NOMO-1 treated with DMSO at 0.1 percent for 48 hours (cell line): ENCODE results near the gene HASPIN.
"Not testable (repeated sequence)": the region's sequence is repeated elsewhere in the genome, so short reads cannot be mapped to it uniquely, and the experiment has no call there.

Experiments used
- DNase-seq: peaks from one replicate; lab custom pipeline; 2025; ENCODE audit not compliant: unreplicated experiment; lab: John Stamatoyannopoulos, UW

HASPIN gene

DNA sequence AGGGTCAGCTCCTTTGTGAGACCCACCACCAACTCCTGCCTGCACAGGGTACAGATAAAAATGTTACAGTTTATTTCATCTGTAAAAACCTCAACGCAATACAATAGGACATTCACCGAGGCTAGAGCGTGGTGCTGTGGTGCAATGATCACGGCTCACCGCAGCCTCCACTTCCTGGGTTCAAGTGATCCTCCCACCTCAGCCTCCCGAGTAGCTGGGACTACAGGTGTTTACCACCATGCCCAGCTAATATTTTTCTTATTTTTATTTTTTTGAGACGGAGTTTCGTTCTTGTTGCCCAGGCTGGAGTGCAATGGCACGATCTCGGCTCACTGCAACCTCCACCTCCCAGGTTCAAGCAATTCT is 11.2 kb downstream of the HASPIN start:
- DNase-seq: not testable (repeated sequence)

DNA sequence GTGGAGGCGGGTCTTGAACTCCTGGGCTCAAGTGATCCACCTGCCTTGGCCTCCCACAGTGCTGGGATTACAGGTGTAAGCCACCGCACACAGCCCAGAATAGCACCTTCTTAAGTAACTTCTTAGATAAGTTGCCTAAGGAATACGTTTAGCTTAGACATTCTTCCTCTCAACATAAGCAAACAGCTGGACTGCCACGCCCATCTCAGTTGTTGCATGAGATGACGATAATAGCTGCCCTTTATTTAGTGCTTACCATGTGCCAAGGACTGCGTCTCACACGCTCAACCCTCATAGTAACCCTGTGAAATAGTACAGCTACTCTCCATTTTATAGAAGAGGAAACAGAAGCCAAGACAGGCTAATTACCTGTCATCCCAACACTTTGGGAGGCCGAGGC is 11.8 kb downstream of the HASPIN start:
- DNase-seq: peak; percentile 48

DNA sequence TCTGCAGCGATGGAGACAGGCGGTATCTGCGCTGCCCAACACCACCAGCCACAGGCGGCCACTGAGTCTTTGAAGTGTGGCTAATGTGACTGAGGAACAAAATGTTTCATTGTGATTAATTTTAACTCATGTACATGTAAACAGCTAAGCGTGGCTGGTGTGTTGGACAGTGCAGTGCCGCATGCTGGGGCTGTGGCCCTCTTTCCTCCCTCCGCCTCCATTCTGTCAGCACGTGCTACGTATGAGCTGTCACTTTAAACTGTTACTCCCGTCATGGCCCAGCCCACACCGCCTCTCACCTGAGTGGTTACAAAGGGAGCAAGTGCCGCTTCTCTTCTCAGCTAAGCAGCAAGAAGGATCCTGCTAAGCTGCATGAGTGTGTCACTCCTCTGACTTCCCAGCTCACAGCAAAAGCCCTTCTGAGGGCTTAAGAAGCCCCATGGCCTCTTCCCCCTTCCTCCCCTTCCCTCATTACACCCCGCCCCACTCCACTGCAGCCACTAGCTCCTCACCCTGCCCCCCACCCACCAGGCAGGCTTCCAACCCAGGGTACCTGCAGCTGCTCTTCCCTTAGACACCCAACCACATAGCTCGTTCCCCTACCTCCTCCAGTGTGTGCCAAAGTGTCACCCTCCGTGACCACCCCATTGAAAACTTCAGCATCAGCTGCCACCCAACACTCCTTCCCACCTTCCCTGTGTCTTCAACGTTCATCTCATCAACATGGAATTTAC is 15.0 kb downstream of the HASPIN start:
- no peak for DNase-seq

GRCh38 chr17:3739422-3740124 is 15.9 kb downstream of the HASPIN start:
- DNase-seq: no peak

DNA sequence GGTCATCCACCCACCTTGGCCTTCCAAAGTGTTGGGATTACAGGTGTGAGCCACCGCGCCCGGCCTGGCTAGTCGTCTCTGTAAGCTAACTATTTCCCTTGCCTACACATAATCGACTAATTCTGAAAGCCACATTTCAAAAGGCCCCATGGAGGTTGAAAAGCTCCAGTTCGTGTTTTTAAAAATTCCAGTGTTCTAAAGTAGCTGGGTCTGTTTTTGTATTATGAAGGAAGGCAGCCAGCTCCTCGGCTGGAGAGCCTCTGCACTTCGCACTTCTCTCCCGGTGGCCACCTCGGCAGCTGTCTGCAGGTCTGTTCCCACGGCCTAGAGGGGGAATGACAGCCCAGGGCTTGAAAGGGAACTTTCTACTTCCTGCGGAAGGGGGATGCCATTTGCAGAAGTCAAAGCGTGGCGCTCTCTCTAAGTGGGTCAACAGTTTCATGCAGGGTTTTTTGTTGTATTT is 16.9 kb downstream of the HASPIN start:
- DNase-seq: peak; percentile 77

DNA sequence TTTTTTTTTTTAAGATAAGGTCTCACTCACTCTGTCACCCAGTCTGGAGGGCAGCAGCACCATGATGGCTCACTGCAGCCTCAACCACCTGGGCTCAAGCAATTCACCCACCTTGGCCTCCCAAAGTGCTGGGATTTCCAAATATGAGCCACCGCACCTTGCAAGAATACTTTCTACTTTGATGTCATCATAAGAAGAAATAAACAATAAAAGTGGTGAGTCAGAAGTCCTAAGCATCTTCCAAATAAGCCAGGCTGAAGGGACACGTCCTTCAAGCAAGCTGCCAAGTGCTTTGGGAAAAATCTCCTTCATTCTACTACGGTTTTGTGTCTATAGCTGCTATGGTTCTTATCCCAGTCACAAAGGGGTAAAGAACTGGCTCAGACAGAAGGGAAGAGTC is 20.3 kb downstream of the HASPIN start:
- DNase-seq: no peak

DNA sequence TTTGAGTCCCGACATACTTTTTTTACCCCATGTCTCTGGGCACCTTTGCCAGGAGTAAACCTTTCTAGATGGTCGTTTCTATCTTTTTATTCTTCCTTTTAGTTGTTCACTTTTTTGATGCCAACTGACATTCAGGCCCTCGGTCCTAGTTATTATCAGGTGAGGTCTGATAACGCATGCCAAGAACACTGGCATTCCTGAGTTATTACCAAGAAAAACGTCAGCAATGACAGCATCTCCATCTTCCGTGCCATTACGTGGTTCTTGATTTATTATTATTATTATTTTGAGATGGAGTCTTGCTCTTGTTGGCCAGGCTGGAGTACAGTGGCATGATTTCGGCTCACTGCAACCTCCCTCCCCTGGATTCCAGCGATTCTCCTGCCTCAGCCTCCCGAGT is 21.4 kb downstream of the HASPIN start:
- DNase-seq: no peak

GRCh38 chr17:3747805-3748204 is 24.1 kb downstream of the HASPIN start:
- no peak for DNase-seq

DNA sequence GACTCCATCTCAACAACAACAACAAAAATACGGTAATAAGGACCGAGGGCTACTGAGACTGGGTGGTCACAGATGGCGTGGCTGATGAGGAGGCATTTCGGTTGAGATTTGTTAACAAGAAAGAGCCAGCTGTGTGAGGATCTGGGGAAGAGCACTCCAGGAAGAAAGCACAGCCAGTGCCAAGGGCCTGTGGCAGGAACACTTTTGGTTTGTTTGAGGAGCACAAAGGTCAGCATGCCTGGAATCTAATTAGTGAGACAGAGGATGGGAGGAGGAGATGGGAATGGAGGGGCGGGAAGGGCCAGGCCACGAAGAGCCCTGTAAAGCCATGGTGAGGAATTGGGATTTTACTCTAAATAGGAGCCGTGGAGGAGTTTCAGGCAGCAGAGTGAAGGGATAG is 24.9 kb downstream of the HASPIN start:
- no peak for DNase-seq

GRCh38 chr17:3750296-3750695 is 26.6 kb downstream of the HASPIN start:
- DNase-seq: no peak

- no peak for DNase-seq
Measured at GRCh38 chr17:3750926-3751325, 27.2 kb downstream of the HASPIN start.

DNA sequence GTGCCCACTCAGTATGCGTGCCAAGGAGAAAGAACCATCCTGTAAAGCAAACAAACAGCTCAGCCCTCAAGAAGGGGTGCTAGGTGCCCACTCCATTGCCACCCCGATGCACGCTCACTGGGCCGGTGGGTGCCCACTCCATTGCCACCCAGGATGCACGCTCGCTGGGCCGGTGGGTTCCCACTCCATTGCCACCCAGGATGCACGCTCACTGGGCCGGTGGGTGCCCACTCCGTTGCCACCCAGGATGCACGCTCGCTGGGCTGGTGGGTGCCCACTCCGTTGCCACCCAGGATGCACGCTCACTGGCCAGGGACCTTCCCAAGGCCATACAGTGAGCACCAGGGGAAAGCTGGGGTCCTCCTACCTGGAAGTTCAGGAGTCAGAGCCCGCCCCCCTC is 28.1 kb downstream of the HASPIN start:
- no peak for DNase-seq

- no peak for DNase-seq
Measured at GRCh38 chr17:3753624-3754023, 29.9 kb downstream of the HASPIN start.

- DNase-seq: no peak
Measured at GRCh38 chr17:3754066-3754457, 30.4 kb downstream of the HASPIN start.

- DNase-seq: no peak
Measured at GRCh38 chr17:3754458-3755334, 31.0 kb downstream of the HASPIN start.

GRCh38 chr17:3755335-3756030 is 31.8 kb downstream of the HASPIN start:
- no peak for DNase-seq

DNA sequence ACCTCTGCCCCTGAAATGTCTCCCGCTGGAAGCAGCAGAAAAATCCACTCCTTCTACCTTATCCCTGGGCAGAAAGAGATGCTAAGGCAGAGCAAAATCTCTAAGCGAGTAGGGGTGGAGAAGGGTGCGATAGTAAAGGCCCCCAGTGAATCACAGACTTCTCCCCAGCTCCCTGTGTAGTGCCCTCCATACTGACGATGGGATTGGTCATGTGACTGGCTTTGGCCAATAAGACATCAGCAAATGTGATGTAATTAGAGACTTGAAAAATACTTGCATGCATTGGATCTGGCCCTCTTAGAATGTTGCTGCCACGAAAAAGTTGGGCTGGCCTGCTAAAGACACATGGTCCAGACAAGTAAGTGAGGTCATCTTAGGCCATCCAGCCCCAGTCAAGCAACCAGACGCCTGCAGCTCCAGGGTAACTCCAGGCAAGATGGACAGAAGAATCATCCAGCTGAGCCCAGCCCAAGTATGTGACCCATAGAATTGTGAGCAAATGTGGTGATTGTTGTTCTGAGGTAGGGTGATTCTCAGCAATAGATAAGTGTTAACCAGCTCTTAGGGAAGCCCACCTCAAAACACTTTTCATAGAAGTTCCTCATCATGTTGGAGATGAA is 36.0 kb downstream of the HASPIN start:
- DNase-seq: no peak

DNA sequence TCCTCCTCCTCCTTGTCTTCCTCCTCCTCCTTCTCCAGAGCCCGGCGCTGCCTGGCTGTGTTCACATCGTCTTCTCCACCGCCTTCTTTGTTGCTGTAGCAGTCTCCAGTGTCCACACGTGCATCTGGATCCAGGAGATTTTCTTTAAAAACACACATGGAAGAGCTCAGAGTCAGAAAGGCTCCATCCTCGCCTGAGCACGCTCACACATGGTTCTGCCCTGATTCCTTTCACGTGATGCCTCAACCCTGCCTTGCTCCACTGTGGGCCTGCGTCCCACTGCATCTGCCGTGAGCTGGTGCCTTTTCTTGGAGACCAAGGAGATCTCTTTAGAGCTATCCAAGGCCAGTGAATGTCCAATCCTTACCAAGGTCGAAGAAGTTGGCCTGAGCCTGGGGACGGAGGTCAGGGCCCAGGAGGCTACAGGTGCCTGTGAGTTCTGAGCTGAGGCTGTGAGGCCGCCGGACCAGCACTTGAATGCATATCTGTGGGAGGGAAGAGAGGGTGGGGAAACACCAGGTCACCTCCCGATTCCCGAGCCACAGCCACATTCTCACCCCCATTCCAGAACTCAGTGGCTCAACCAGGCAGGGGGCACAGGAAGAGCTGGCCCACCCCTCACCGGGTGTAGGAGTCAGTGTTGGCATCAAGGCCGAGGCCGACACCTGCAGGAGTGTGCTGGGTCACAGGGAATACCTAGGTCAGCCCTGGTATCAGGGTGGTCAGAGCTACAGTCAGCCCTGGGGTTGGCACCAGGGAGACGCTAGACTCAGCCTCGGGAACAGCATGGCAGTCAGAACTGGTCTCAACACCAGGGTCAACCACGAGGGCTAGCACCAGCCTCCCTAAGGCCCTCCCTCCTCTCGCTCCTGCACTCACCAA is 37.6 kb downstream of the HASPIN start:
- DNase-seq: no peak

GRCh38 chr17:3761918-3762380 is 38.2 kb downstream of the HASPIN start:
- no peak for DNase-seq
